Measurements from ENCODE around the gene FOXD3. TPM values are rescaled to one million over a fixed set of nuclear protein-coding genes. Genes with fewer than 3 reads are reported as not detected.

The FOXD3 gene
- total and polyA plus RNA-seq, 4 donors, result under 0.01 to 0.05 TPM; not detected in 2

DNA sequence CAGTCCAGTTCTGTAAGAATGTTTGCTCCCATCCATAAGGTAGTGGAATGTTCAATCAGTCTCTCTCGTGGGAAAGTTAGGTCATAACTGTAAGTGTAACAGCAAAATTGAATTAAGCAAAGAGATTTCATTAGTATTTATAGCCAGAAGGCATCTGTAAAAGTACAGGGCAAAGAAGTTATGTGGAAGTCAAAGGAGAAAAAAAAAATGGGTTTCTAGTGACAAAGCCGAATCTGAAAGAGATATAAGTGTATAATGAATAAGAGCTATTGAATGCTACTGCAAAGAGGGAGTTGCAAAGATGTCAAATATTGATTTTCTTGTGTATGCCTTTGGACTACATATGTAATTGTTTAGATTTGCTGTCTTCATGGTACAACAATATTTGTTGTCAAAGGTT, 47.4 kb upstream of the FOXD3 start:
- Histone ChIP-seq H3K36me3 (ENCODE audit: control insufficient read depth in 4 of 4, insufficient read depth in 3 of 4, low read depth in 1 of 4, low read length in 3 of 4) (no peaks in the 10 kb centered on the region), H3K27ac (ENCODE audit: low read depth in 1 of 2, low read length in 2 of 2) (no peak overlapping the region), H3K4me1 (ENCODE audit: control insufficient read depth in 4 of 4, insufficient read depth in 4 of 4, low read length in 3 of 4) (no peaks in the 10 kb centered on the region), H3K4me3 (ENCODE audit: low read depth in 1 of 3, low read length in 3 of 3) (no peak overlapping the region), H3K9ac (ENCODE audit: low read depth in 1 of 2, low read length in 2 of 2) (no peak overlapping the region), H3K27me3 (ENCODE audit: control insufficient read depth in 4 of 4, insufficient read depth in 4 of 4, low read length in 3 of 4) (peaks cover 0 to 4% (median 0%) of the 10 kb centered on the region in 4 donors), H3K9me3 (ENCODE audit: control insufficient read depth in 4 of 4, low read length in 3 of 4) (no peaks in the 10 kb centered on the region)
- WGBS, result 61% methylated on average over 2 of the region's 2 CpGs
- TF ChIP-seq SP1 (IDR thresholded peaks at IDR 0.05), result no peak
- no peak for TF ChIP-seq FOXA1 (IDR thresholded peaks at IDR 0.05)
- no peak for TF ChIP-seq EGR1 (IDR thresholded peaks at IDR 0.05; ENCODE audit: low read depth in 2 of 2)
- TF ChIP-seq HNF4G (IDR thresholded peaks at IDR 0.05), result no peak
- no peak for TF ChIP-seq RXRA (IDR thresholded peaks at IDR 0.05)
- no peak for TF ChIP-seq FOXA2 (IDR thresholded peaks at IDR 0.05)
- TF ChIP-seq, protein P1, sequence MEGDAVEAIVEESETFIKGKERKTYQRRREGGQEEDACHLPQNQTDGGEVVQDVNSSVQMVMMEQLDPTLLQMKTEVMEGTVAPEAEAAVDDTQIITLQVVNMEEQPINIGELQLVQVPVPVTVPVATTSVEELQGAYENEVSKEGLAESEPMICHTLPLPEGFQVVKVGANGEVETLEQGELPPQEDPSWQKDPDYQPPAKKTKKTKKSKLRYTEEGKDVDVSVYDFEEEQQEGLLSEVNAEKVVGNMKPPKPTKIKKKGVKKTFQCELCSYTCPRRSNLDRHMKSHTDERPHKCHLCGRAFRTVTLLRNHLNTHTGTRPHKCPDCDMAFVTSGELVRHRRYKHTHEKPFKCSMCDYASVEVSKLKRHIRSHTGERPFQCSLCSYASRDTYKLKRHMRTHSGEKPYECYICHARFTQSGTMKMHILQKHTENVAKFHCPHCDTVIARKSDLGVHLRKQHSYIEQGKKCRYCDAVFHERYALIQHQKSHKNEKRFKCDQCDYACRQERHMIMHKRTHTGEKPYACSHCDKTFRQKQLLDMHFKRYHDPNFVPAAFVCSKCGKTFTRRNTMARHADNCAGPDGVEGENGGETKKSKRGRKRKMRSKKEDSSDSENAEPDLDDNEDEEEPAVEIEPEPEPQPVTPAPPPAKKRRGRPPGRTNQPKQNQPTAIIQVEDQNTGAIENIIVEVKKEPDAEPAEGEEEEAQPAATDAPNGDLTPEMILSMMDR (IDR thresholded peaks at IDR 0.05; ENCODE audit: low read depth, low read length, missing input control), result no peak
- TF ChIP-seq, protein P2, sequence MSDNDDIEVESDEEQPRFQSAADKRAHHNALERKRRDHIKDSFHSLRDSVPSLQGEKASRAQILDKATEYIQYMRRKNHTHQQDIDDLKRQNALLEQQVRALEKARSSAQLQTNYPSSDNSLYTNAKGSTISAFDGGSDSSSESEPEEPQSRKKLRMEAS (IDR thresholded peaks at IDR 0.05), result no peak
- TF ChIP-seq, protein P3, sequence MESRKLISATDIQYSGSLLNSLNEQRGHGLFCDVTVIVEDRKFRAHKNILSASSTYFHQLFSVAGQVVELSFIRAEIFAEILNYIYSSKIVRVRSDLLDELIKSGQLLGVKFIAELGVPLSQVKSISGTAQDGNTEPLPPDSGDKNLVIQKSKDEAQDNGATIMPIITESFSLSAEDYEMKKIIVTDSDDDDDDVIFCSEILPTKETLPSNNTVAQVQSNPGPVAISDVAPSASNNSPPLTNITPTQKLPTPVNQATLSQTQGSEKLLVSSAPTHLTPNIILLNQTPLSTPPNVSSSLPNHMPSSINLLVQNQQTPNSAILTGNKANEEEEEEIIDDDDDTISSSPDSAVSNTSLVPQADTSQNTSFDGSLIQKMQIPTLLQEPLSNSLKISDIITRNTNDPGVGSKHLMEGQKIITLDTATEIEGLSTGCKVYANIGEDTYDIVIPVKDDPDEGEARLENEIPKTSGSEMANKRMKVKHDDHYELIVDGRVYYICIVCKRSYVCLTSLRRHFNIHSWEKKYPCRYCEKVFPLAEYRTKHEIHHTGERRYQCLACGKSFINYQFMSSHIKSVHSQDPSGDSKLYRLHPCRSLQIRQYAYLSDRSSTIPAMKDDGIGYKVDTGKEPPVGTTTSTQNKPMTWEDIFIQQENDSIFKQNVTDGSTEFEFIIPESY (IDR thresholded peaks at IDR 0.05), result no peak
- TF ChIP-seq NR2F2 (IDR thresholded peaks at IDR 0.05), result no peak
- TF ChIP-seq YY1 (IDR thresholded peaks at IDR 0.05), result no peak
- no peak for TF ChIP-seq GABPA (IDR thresholded peaks at IDR 0.05 in 1 of 2, conservative IDR thresholded peaks at IDR 0.05 in 1 of 2)
- TF ChIP-seq RAD21 (IDR thresholded peaks at IDR 0.05), result no peak
- no peak for TF ChIP-seq TAF1 (conservative IDR thresholded peaks at IDR 0.05)
- TF ChIP-seq JUND (IDR thresholded peaks at IDR 0.05), result no peak
- TF ChIP-seq, protein P4, sequence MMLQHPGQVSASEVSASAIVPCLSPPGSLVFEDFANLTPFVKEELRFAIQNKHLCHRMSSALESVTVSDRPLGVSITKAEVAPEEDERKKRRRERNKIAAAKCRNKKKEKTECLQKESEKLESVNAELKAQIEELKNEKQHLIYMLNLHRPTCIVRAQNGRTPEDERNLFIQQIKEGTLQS (IDR thresholded peaks at IDR 0.05), result no peak
- DNase-seq (ENCODE audit: low spot score), result no peak

DNA sequence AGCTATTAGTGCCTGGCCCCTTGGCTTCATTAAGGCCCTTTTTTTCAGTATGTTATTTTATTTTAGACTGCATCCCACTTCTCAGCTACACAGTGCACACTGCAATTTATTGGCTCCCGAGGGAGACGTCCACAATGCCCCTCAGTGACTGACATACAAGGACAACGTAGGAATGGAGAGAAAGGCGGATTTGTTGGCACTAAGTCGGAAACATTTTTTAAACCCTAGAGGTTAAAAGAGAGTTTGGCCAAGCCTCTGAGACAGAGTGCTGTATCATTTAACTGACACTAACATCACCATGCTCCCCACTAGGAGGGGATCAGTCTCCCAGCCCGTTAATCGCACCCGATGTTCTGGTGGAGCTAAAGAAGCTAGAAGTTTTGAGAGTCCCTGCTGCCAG, 45.7 kb upstream of the FOXD3 start:
- no peak for DNase-seq (ENCODE audit: low spot score)
- Histone ChIP-seq H3K9ac (ENCODE audit: low read depth in 1 of 2, low read length in 2 of 2) (no peak overlapping the region), H3K4me3 (ENCODE audit: low read depth in 1 of 3, low read length in 3 of 3) (no peak overlapping the region), H3K36me3 (ENCODE audit: control insufficient read depth in 4 of 4, insufficient read depth in 3 of 4, low read depth in 1 of 4, low read length in 3 of 4) (no peaks in the 10 kb centered on the region), H3K9me3 (ENCODE audit: control insufficient read depth in 4 of 4, low read length in 3 of 4) (no peaks in the 10 kb centered on the region), H3K27ac (ENCODE audit: low read depth in 1 of 2, low read length in 2 of 2) (no peak overlapping the region), H3K4me1 (ENCODE audit: control insufficient read depth in 4 of 4, insufficient read depth in 4 of 4, low read length in 3 of 4) (no peaks in the 10 kb centered on the region), H3K27me3 (ENCODE audit: control insufficient read depth in 4 of 4, insufficient read depth in 4 of 4, low read length in 3 of 4) (peaks cover 0 to 4% (median 0%) of the 10 kb centered on the region in 4 donors)
- TF ChIP-seq, protein P4 (IDR thresholded peaks at IDR 0.05), result no peak
- TF ChIP-seq YY1 (IDR thresholded peaks at IDR 0.05) (no peak), SP1 (IDR thresholded peaks at IDR 0.05) (no peak), NR2F2 (IDR thresholded peaks at IDR 0.05) (no peak), HNF4G (IDR thresholded peaks at IDR 0.05) (no peak), HNF4A (conservative IDR thresholded peaks at IDR 0.05) (no peak), EGR1 (IDR thresholded peaks at IDR 0.05; ENCODE audit: low read depth in 2 of 2) (no peak), FOXA1 (IDR thresholded peaks at IDR 0.05) (no peak), FOXA2 (IDR thresholded peaks at IDR 0.05) (no peak), JUND (IDR thresholded peaks at IDR 0.05) (no peak), TAF1 (conservative IDR thresholded peaks at IDR 0.05) (no peak), RAD21 (IDR thresholded peaks at IDR 0.05) (no peak)
- TF ChIP-seq, protein P3 (IDR thresholded peaks at IDR 0.05), result no peak
- TF ChIP-seq, protein P5, sequence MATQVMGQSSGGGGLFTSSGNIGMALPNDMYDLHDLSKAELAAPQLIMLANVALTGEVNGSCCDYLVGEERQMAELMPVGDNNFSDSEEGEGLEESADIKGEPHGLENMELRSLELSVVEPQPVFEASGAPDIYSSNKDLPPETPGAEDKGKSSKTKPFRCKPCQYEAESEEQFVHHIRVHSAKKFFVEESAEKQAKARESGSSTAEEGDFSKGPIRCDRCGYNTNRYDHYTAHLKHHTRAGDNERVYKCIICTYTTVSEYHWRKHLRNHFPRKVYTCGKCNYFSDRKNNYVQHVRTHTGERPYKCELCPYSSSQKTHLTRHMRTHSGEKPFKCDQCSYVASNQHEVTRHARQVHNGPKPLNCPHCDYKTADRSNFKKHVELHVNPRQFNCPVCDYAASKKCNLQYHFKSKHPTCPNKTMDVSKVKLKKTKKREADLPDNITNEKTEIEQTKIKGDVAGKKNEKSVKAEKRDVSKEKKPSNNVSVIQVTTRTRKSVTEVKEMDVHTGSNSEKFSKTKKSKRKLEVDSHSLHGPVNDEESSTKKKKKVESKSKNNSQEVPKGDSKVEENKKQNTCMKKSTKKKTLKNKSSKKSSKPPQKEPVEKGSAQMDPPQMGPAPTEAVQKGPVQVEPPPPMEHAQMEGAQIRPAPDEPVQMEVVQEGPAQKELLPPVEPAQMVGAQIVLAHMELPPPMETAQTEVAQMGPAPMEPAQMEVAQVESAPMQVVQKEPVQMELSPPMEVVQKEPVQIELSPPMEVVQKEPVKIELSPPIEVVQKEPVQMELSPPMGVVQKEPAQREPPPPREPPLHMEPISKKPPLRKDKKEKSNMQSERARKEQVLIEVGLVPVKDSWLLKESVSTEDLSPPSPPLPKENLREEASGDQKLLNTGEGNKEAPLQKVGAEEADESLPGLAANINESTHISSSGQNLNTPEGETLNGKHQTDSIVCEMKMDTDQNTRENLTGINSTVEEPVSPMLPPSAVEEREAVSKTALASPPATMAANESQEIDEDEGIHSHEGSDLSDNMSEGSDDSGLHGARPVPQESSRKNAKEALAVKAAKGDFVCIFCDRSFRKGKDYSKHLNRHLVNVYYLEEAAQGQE (IDR thresholded peaks at IDR 0.05), result no peak
- TF ChIP-seq, protein P1 (IDR thresholded peaks at IDR 0.05; ENCODE audit: low read depth, low read length, missing input control), result no peak
- 74% methylated on average over 8 of the region's 8 CpGs for WGBS
